Mammary microvascular endothelial cell (primary cell): ENCODE results near the gene HIC2. TPM values are rescaled to one million over a fixed set of nuclear protein-coding genes. Genes with fewer than 3 reads are reported as not detected.

Source experiments
- total RNA-seq: library from RNA; depleted of rRNA; stranded (reverse); fragments of >200 nt; gene quantifications from 2 replicates; pipeline ENCODE4 v1.2.3, GENCODE V29; 2015

Gene HIC2
- total RNA-seq: 2.3 and 2.6 TPM in 2 replicates

DNA sequence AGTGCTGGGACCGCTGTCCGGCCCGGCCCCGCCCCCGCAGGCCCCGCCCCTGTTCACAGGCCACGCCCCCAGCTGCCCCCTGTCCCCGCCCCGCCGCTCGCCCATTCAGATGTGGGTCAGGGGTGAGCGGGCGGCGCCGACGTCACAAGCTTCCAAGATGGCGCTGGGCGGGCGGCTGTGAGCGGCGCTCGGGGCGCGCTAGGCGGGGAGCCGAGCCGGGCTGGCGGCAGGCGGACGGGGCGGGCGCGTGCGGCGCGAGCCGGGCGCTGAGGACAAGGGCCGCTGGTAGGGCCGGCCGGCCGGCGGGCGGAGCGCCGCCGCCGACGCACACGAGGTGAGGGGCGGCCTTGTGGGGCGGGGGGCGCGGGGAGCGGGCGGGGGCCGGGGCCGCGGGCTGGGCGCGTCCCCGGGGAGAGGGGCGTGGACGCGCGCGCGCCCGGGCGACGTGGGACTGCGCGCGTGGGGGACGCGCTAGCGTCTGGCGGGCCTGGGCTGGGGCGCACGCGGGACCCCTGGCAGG, at the start of gene HIC2:
TSS of gene HIC2 (plus strand) at position 145 of the 520 bp plus-strand sequence. CDS start 25,461 bp downstream, outside the sequence.

DNA sequence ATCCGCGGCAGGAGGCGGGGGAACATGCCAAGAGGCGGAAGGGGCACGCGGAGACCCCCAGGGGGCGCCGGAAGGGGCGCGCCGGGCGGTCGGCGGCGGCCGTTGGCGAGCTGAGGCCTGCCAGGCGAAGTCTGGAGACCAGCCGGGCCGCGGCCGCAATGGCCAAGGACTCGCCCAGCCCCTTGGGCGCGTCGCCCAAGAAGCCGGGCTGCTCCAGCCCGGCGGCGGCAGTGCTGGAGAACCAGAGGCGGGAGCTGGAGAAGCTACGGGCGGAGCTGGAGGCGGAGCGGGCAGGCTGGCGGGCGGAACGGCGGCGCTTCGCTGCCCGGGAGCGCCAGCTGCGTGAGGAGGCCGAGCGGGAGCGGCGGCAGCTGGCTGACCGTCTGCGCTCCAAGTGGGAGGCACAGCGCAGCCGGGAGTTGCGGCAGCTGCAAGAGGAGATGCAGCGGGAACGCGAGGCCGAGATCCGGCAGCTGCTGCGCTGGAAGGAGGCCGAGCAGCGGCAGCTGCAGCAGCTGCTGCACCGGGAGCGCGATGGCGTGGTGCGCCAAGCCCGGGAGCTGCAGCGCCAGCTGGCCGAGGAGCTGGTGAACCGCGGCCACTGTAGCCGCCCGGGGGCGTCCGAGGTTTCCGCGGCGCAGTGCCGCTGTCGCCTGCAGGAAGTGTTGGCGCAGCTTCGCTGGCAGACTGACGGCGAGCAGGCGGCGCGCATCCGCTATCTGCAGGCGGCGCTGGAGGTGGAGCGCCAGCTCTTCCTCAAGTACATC, 33.3 kb upstream of the HIC2 start, which contains the start of gene RIMBP3B:
TSS of gene RIMBP3B (plus strand) at position 51 of the 767 bp plus-strand sequence. CDS start at position 159, 108 bp downstream.

GRCh38 chr22:21467337-21468193, 50.4 kb downstream of the HIC2 start, which contains the start of gene TMEM191C:
TMEM191C (plus strand) TSS chr22:21467387; CDS start chr22:21467460, 73 bp downstream.

Other genes starting within 250 kb of the HIC2 start
- not detected in 2 replicates for gene RIMBP3B, start 33.6 kb upstream of the HIC2 start, total RNA-seq
- gene TMEM191C, start 50.0 kb downstream of the HIC2 start, total RNA-seq: 0.15 TPM in 1 of 2 replicates, not detected in the other
- 0.05 TPM in 1 of 2 replicates, not detected in the other for gene RIMBP3C, start 134.1 kb downstream of the HIC2 start, total RNA-seq
- 89.7 and 96.2 TPM in 2 replicates for gene UBE2L3, start 150.3 kb downstream of the HIC2 start, total RNA-seq
- 78.8 and 81.2 TPM in 2 replicates for gene YDJC, start 212.7 kb downstream of the HIC2 start, total RNA-seq
- 0.07 and 0.20 TPM in 2 replicates for gene CCDC116, start 215.4 kb downstream of the HIC2 start, total RNA-seq
- gene SDF2L1, start 224.9 kb downstream of the HIC2 start, total RNA-seq: 68.0 and 87.5 TPM in 2 replicates
- 30.8 and 41.2 TPM in 2 replicates for gene PPIL2, start 248.6 kb downstream of the HIC2 start, total RNA-seq